Measurements from ENCODE around the gene TRIO.

- TF ChIP-seq CTCF (IDR thresholded peaks at IDR 0.05) (no peak), POLR2AphosphoS5 (IDR thresholded peaks at IDR 0.05) (no peak), POLR2A (IDR thresholded peaks at IDR 0.05) (no peak), EP300 (IDR thresholded peaks at IDR 0.05; ENCODE audit: low read depth) (no peak)
These were observed 367.1 kb downstream of the TRIO start for GRCh38 chr5:14510156-14510734.

Data from transverse colon (tissue), 4 donors.